ENCODE data around the gene SIGLEC6.
A peak's percentile ranks its signal among the peaks of the same experiment; 100 is the strongest.

SIGLEC6 gene

DNA sequence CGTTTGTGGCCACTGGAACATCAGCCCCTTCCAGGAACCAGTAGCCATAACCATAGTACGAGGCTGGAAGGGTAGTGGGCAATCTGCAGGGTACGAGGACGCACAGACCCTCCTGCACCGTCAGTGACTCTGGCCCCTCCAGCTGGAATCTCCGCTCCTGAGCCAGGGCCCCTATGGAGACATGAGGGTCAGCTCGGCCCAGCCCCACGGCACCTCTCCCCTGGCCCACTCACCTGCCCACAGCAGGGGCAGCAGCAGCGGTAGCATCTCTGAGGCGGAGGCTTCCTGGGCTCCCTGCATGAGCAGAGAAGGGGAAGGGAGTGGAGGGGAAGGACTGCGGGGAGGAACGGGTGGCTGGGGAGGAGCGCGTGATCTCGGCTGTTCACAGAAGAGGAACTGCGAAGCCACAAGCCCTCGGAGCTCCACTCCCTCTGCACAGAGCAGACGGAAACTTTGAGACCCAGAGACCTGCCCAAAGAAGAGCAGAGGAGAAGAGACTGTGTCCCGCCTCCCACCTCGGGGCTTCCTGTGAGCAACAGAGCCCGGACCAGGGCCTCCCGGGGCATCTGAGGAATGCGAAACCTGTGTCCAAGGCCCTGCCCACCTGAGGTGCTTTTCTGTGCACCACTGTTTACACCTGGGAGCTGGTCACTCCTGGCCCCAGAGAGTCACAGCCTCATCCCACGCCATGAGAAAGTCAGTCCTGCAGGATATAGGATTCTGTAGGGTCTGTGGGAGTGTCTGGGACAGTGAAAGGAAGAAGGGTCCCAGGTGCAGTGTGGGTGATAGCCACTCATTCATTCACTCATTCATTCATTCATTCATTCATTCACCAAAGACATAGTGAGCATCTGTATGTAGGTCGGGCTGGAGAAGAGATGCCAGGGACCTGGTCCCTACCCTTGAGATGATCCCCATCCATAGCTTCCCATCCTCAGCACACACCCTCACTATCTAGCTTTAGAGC, at the start of gene SIGLEC6:
Gene SIGLEC6 (minus strand): TSS at position 322 of the 967 bp plus-strand sequence. CDS start 22 bp downstream, at position 300.
- DNase-seq (ENCODE audit: low read depth): no peak

- no peak for DNase-seq (ENCODE audit: low read depth)
Observed at GRCh38 chr19:51576850-51577249, 45.4 kb upstream of the SIGLEC6 start.

DNA sequence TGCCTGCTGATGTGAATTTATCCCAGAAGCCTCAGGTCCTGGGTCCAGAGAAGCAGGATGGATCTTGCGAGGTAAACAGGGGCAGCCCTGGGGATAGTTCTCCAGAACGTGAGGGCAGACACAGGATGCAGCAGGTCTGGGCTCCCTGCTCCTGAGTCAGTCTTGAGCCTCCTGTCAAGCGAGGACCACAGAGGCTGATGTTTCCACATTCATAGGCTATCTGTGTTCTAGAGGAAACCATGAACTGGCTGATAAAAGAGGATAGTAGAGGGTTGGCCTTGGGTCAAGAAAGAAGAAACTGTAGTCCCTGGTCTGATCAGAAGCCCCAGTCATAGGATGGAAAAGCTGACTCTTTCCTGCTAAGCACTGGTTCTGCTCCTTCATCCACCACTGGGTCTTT, 41.9 kb upstream of the SIGLEC6 start:
- no peak for DNase-seq (ENCODE audit: low read depth)

DNA sequence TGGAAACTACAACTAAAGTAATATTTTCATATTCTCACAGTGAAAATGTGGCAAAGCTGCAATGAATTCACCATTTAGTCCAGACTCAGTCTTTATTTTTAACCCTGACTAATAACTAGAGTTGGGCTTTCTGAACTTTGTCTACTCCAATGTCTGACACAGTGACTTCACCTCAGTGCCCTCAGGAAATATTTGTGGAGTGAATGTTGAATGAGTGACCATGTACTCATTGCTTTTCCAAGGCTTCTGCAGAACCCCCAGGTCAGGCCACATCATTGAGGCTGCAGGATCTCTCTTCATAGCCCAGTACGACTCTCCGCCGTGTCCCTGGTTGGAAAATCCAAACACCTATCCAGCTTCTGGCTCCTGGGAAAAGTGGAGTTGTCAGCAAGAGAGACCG, 41.4 kb upstream of the SIGLEC6 start:
- peak; percentile 63 for DNase-seq (ENCODE audit: low read depth)

DNA sequence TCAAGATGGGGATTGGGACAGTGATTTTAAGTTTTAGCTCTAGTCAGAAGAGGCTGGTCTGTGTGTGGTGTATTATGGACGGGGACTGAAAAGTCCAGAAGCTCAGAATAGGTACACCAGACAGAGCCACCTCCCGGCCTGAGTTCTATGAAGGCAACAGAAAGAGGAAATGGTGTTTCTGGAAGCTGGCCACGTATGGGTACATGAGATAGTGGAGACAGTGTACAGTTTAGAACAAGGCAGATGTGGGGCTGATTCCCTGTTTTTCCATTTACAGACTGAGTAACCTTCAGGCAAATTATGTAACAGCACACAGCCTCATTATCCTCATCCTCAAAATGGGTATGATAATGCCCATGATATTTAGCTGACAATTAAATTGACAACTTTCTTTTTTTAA, 40.9 kb upstream of the SIGLEC6 start:
- DNase-seq (ENCODE audit: low read depth): no peak

GRCh38 chr19:51571599-51571998, 40.1 kb upstream of the SIGLEC6 start:
- DNase-seq (ENCODE audit: low read depth): no peak

DNA sequence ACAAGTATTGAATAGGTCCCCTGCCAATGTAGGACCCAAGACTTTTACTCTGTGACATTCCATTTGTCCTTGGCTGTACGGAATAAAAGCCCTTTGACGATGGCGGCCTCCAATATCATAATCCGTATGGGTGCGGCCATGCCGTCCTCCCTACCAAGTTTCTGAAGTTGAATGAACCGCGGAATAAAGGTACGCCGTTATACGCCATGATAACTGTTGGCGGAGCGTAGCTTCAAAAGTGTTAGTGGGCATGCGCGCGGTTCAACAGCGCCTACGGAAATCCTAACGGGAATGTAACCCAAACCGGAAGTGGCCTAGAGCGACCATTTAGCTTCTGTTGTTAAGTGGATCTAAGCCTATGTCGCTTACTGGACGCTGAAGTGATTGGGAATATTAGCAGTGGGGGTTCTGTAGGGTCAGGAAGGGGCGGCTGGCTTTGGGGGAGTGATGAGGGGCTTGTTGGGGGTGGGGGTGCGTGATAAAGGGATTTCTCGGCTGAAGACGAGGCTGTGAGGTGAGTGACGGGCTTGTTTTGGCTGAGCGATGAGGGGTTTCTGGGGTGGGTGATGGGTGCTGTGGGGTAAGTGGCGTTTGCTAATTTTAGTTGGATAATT, 39.6 kb upstream of the SIGLEC6 start, which contains the start of gene ZNF175:
Gene ZNF175 (plus strand): TSS at position 322 of the 614 bp plus-strand sequence. CDS start 2,047 bp downstream, outside the sequence.
- DNase-seq (ENCODE audit: low read depth): peak; percentile 94

DNA sequence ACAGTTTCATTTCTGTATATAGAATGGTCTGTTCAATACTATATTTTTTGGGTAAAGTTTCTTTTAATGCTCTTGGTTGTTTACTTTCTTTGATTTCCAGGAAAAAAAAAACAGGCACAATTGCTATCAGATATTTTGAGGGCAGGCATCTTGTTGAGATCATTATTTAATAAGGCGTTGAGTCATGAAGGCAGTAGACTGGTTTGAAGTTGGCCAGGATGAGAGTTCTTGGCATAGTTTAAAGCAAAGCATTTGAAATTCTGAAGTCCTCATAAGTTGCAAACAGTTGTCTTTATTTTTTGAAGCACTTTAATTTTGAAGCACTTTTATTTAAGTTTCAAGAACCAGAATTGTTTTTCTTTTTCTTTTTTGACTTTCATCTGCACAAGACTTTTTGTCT, 37.0 kb upstream of the SIGLEC6 start:
- DNase-seq (ENCODE audit: low read depth): no peak

GRCh38 chr19:51567583-51567982, 36.1 kb upstream of the SIGLEC6 start:
- DNase-seq (ENCODE audit: low read depth): no peak

DNA sequence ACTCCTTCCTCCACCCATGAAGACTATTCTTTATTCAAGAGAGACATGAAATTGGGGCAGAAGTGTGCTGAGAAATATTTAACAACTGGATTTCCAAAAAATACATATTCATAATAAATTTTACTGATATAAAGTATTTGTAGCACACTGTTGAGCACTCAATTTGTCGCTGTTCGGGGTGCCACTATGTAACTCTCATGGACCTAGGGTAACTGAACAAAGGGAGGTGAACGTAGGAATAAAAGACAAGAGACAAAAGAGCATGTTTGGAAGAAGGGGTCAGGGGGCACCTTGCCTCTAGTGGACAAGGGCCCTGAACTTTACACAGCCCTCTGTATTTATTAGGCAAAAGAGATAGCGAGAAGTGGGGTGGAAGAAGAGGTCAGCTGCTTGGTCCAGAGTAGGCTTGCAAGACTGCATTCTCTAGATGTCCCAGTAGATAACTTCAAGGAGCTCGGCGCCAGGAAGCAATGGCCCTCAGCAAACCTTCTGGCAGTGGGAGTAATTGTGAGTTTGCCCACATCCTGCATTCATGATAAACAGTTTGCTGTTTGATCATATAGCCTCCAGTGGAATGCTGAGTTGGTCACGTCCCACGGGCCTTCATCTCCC, 35.1 kb upstream of the SIGLEC6 start:
- DNase-seq (ENCODE audit: low read depth): no peak

GRCh38 chr19:51565583-51565982, 34.1 kb upstream of the SIGLEC6 start:
- DNase-seq (ENCODE audit: low read depth): no peak

DNA sequence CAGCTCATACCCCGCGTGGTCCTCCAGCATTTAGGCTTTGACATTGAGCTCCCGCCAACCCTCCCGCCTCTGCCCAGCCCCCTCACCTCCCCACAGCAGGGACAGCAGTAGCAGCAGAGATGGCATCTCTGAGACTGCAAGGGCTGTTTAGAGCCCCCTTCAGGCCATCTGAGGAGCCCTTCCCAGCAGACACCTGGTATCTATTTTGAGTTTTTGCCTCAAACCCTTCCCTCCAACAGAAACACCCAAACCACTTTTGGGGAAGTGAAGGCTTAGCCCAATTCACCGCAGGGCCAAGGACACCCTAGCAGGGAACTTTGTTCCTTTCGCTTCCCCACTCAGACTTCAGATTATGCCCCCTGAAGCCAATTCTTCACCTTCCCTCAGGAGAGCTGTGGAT, 33.3 kb upstream of the SIGLEC6 start:
- no peak for DNase-seq (ENCODE audit: low read depth)

DNA sequence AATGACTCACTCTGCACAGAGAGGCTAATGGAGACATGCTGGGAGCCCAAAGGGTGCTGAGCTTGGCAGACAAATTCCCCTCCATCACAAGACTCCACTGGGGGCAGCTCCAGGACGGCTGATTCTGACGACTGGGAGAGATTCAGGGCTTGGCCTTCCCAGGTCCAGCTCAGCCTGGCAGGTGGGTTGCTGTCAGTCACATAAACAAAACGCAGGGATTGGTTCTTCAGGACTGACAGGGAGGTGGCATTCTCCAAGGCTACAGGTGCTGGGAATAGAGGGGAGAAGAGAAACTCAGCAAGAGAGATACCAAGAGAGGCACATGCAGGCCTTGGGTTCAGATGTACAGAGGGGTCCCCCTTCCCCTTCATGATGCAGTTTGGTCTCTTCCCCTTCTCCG, 28.9 kb upstream of the SIGLEC6 start:
- no peak for DNase-seq (ENCODE audit: low read depth)

- DNase-seq (ENCODE audit: low read depth): no peak
Observed at GRCh38 chr19:51559240-51559639, 27.8 kb upstream of the SIGLEC6 start.

DNA sequence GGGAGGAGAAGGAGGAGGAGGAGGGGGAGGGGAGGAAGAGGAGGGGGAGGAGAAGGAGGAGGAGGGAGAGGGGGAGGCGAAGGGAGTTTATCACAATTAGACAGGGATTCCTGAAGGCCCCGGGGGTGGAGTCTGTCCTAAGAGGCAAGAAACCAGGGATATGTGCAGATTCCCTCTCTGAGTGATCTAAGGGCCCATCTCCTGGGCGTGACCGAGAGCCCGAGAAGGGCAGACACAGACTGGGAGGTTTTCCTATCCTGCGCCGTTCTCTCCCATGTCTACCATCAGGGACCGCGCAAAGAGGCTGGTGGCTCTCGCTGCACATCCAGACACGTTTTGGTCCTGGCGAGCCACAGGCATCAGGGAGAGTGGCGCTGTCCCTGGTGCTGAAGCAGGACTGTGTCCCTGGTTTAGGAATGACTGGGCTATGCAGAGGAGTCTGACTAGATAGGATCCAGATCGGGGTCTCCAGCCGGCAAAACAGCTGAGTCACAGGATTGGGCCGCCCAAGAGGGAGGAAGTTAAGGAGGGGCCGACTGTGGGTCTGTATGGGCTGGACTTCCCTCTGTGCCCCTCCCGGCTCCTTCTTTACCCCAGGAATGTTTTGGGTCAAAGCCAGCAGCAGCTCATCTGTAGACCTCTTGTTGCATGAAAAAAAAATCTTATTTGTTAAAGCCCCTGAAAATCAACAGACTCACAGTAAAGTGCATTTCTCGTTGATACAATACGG, 21.7 kb upstream of the SIGLEC6 start:
- peak; percentile 40 for DNase-seq (ENCODE audit: low read depth)

DNA sequence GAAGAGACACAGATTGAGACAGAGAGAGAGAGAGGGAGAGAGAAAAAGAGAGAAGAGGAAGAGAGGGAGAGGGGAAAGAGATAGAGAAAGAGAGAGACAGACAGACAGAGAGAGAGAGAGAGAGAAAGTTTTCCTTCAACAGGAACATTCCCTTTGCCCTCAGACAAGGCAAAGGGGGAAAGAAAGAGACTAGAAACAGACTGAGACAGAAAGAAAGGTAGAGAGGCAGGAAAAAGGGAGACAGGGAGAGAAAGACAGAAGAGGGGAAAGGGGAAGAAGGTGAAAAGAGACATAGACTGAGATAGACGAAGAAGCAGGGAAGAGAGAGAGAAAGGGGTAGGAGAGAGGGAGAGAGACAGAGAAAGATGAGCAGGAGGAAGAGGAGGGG, 21.1 kb upstream of the SIGLEC6 start:
- no peak for DNase-seq (ENCODE audit: low read depth)

DNA sequence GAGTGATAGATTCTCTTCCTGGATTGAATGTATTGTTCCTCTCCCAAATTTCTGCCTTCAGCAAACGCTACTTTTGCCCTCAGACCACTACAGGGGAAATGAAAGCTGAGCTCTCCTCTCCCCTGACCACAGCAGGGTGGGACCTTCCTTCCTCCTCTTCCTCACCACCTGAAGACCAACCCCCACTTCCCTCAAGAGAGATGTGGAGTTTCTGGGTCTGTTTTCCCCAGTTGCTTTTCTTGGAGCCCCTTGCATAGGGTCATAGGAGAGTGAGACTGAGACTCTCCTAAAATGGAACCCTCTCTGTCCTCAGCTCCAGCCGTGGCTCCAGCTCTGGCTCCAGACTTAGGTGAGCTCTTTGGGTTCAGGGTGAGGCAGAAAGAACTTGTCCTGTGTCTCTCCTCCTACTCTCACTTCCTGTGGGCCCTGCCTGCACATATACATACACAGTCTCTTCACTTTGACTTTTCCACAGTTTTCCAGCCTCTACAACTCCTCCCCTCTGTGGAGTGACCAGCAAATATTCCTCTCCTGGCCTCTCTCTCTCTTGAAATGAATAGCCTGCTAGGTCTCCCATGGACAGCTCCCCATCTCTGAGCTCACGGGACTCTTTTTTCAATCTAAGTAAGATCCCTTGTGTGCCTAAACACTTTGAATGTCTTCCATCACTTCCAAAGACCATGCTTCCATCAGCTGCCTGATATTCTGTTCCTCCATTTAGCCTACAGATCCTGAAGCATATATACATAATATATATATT, 20.4 kb upstream of the SIGLEC6 start:
- DNase-seq (ENCODE audit: low read depth): no peak

DNA sequence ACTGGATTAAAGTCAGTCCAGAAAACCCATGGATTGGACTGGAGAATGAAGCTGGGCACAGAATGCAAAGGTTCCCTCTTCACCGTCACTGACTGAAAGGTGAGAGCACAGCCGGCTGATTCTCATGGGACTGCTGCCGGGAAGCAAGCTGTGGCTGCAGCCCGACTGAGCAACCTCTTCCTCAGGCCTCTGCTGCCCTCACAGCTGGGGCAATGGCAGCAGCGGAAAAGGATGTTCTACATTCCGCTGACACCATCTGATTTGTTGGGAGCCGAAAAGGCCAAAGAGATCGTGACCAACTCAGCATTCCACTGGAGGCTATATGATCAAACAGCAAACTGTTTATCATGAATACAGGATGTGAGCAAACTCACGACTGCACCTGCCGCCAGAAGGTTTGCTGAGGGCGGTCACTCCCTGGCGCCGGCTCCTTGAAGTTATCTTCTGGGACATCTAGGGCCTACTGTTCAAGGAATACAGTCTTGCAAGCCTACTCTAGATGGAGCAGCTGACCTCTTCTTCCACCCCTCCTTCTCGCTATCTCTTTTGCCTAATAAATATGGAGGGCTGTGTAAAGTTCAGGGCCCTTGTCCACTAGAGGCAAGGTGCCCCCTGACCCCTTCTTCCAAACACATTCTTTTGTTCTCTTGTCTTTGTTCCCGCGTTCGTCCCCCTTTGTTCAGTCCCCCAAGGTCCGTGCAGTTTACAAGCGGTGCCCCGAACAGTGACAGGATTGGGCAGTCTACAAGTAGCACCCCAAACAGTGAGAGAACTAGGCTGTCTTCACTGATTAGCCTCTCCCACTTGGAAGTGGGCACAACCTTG, 19.6 kb upstream of the SIGLEC6 start:
- DNase-seq (ENCODE audit: low read depth): no peak

DNA sequence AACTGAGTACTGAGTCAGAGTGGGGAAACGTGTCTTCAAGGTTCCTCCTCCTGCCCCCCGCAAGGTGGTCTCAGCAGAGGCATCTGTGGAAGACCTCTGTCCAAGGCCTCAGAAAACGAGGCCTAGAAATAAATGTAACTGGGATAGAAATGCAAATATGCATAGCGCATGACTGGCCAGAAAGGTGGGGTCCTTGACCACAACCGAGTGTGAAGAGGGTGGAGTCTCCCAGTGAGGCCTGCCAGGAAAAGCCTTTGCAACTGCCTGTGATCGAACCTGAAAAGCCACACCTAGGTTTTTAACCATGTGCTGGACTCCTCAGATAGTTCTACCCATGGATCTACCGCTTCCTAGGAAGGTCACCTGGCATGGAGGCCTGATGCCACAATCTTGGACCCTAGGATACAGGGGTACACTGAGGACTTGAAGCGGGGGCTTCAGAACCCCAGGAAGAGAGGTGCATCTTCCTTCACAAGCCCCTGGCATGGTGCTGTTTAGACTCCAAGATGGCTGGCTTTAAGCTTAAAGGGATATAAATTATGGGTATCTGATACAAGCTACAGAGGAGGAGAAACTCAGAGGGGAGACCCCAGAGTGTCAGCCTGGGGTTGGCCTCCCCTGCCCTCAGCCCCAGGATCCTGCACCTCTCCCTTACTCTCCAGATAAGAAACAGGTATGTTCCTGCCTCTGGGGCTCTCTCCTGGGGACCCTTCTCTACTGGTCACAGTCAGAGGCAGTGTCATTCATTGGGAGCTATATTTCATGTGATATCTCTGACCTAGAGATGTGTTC, 18.3 kb upstream of the SIGLEC6 start:
- DNase-seq (ENCODE audit: low read depth): no peak

DNA sequence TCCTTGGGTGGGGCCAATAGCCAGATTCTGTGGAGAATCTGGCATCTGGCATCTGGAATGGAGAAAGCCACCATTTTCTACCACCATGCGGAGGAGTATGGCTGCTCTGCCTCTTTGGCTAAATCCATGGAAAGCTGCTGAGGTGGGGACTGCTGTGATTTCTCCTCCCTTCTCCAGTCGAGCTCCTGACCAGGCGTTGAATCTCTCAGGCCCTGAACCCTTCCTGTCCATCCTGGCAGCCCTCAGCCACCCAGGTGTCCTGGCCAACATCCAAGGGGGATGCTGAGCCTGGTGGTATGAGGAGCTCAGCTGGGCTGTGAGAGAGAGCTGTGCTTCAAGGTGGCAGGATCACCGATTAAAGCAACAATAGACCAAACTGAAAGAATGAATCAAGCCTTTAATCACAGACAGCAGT, 17.4 kb upstream of the SIGLEC6 start:
- DNase-seq (ENCODE audit: low read depth): no peak

Data from stromal cell of bone marrow (primary cell).